HG03060 (cell line): ENCODE results near the gene PDGFRA.

Experiments used
- ATAC-seq: cut with Tn5 transposase; IDR thresholded peaks from one replicate; pipeline ENCODE4 v1.9.1; 2021; ENCODE audit warnings: low read depth, moderate number of reproducible peaks; ENCODE audit not compliant: unreplicated experiment

Gene PDGFRA

DNA sequence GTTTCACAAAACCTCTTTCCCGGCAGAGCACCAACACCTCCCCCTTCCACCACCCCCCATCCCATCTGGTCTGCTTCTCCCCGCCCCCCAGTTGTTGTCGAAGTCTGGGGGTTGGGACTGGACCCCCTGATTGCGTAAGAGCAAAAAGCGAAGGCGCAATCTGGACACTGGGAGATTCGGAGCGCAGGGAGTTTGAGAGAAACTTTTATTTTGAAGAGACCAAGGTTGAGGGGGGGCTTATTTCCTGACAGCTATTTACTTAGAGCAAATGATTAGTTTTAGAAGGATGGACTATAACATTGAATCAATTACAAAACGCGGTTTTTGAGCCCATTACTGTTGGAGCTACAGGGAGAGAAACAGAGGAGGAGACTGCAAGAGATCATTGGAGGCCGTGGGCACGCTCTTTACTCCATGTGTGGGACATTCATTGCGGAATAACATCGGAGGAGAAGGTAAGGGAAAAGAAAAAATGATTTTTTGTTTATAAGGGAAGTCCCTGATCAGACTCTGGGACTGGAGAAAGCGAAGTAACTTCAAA is at the start of gene PDGFRA:
Gene PDGFRA (plus strand): TSS at position 333 of the 541 bp plus-strand sequence. CDS start 29,476 bp downstream, outside the sequence.
- no peak for ATAC-seq

DNA sequence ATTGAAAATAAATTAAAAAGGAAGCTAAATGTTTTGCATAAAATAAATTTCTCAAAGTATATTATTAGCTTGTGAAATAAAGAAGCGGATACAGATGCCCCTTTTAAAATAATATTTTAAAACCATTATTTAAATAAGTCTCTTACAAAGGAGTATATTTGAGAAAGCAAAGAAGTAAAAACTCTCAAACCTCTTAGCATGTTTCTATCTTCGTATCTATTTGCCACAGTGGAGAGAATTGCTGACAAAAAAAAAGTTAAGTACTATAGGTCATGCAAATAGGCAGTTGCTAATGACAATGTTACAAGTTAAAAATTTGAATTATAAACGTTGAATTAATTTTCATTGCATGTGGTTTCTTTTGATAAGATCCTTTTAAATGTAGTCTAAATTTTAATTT is 44.5 kb upstream of the PDGFRA start:
- ATAC-seq = no peak

DNA sequence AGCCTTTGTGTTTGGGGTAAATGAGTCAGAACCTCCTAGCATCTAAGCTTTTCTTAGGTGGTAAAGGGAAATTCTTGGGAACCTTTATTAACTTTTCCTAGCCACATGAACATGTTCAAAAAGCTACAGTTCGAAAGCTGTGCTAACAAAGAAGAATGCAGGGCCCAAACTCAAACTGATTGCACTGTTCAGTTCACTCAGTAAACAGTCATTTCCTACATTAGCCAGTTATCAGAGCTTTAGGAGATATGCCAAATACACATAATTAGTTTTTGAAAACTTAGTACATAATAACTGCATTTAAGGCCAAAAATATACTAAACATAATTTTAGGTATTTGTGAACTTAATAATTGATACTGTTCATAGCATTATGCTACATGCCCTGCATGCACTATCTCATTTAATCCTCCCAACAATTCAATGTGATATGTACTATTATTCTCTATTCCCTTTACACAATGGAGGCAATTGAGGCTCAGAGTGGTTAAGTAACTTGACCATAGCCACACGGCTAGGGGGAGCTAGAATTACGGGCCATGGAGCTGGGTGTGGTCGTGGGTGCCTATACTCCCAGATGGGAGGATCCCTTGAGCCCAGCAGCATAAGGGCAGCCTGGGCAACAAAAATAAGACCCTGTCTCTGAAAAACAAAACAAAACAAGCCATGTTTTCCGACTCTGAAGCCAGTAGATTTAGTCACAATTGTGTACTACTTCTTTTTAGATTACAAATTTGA is 43.9 kb upstream of the PDGFRA start:
- ATAC-seq = no peak

DNA sequence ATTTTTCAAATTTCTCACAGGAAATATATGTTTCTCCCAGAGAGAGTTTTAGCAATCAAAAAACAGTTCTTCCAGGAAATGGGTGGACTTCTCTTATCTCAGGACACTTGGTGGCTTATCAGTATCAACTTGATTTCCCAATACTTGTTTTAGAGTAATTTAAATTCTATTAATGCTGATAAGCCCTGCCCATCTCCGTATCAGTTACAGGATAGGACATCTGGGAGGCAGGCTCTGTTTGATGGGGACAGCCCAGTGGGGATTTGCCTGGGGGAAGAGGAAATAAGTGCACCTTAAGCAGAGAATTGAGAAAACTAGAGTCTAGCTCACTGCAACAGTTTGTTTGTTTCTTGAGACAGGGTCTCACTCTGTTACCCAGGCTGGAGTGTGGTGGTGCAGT is 43.2 kb upstream of the PDGFRA start:
- ATAC-seq = no peak

DNA sequence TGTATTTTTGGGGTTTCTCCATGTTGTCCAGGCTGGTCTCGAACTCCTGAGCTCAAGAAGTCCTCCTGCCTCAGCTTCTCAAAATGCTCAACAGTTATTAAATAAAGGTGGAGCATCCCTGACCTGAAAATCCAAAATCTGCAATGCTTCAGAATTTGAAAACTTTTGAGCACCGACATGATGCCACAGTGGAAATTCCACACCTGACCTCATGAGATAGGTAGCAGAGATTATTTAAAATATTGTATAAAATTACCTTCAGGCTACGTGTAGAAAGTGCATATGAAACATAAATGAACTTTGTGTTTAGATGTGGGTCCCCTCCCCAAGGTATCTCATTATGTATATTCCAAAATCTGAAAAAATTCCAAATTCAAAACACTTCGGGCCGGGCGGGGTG is 42.7 kb upstream of the PDGFRA start:
- ATAC-seq = no peak

DNA sequence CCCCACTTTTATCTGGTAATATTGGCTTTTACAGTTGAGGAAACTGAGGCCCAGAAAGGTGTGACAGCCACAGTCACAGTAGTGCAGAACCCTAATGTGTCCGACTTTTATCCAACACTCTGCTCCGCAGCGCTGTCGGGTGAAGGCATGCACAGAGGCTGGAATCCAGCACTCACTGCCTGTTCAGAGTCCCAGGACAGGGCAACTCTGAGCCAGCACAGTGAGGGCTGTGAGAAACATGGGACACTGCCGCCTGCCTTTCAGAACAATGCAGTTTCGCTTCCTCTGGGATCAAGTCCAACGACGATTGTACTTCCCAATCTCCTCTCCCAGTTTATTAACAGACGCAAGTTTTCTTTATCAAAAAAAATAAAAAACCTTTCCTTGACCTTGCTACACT is 41.9 kb upstream of the PDGFRA start:
- no peak for ATAC-seq

DNA sequence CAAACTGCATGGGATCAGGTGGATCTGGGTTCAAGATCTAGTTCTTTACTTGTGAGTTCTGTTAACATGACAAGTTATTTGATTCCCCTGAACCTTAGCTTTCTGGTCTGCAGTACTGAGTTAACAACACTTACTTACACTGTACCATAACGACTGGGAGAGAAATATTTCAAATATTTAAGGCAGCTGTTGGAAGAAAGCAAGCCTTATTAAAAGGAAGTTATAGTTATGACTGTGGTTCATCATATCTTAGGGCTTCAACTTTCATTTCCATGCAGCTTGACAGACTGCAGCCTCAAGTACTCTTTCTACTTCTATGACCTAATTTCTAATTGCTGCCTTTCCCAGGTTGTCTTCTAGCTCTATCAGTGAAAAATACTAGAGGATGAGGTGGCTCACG is 40.0 kb upstream of the PDGFRA start:
- ATAC-seq = no peak

DNA sequence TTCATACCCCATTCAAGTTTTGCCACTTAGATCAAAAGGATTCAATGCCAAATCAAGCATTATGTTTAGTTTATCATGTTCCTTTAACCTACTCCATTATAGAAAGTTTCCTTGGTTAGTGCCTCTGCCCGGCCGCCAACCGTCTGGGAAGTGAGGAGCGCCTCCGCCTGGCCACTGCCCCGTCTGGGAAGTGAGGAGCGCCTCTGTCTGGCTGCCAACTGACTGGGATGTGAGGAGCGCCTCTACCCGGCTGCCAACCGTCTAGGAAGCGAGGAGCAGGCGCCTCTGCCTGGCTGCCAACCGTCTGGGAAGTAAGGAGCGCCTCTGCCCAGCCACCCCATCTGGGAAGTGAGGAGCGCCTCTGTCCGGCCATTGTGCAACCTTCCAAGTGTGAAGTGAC is 36.3 kb upstream of the PDGFRA start:
- no peak for ATAC-seq

DNA sequence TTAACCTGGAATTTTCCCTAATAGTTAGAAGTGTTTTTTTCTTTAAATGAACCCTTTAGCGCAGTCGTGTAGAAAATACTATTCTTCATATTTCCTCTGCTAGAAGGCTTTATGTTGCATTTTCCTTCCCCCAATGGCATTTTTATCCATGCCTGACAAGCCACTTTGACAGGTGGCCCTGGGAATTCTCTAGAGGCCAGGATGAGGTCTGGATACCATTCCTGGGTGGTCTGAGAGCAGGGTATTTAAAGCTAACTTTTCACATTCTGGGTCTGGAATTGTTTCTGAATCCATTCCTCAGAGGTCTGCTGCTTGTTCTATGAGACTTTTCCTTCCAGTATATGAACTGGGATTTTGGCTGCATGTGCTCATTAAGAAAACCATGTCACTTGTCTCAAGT is 31.2 kb upstream of the PDGFRA start:
- no peak for ATAC-seq

DNA sequence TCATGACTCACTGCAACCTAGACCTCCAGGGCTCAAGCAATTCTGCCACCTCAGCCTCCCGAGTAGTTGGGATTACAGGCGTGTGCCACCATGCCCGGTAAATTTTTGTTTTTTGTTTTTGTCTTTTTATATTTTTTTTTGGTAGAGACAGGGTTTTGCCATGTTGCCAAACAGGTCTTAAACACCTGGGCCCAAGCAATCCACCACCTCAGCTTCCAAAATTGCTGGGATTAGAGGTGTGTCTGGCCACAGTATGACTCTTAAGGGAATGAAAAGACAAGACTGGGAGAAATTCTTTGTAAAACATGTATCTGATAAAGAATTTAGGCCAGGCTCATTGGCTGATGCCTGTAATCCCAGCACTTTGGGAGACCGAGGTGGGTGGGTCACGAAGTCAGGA is 29.2 kb upstream of the PDGFRA start:
- no peak for ATAC-seq

DNA sequence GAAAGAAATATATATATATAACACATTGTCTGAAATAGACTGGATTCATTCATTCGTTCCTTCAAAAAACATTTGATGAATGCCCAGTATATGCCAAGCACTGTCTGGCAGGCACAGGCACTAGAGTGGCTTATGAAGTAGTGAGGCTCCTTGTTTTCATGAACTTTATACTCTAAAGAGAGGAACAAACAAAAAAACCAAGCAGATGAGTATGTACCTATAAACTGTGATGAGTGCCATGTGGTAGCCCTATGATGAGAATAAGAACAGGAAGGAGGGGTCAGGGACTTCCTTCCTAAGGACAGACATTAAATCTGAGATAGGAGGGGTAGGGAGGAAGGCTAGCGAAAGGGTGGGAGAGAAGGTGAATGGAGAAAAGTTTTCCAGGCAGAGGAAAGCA is 19.5 kb upstream of the PDGFRA start:
- ATAC-seq = no peak

DNA sequence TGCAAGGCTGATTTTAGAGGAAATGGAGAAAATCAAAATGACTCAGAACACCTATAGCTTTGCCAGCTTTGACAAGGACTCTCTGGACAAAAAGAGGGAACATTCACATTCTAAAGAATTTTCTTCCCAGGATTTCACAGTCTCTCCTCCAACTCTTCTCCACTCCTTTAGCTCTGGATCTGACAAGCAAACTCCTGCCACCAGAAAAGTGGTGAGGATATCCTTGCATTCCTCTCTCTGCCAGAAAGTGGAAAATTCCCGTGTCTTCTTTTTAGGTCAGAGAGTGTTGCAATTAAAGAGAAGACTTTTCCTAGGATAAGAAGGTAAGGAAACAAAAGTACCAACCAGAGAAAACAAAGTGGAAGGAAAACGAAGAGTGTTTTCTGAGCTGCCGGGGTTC is 16.1 kb upstream of the PDGFRA start:
- no peak for ATAC-seq

DNA sequence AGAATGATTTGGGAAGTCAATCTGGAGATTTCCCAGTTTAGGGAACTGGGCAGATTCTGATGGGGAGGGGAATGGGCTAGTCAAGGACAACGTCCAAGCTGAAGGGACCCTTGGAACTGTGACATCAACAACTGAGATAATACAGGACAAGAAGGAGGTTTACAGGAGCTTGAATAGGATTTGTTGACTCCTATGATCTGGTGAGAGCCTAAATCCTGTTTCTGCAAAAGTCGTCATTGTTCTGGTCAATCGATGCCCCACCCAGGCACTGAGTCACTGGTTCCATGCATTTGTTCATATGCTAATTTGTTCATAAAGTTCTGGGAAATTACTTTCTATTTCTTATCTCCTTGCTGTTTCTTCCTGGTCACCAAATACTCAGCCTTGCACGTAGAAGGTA is 15.3 kb upstream of the PDGFRA start:
- ATAC-seq = no peak

DNA sequence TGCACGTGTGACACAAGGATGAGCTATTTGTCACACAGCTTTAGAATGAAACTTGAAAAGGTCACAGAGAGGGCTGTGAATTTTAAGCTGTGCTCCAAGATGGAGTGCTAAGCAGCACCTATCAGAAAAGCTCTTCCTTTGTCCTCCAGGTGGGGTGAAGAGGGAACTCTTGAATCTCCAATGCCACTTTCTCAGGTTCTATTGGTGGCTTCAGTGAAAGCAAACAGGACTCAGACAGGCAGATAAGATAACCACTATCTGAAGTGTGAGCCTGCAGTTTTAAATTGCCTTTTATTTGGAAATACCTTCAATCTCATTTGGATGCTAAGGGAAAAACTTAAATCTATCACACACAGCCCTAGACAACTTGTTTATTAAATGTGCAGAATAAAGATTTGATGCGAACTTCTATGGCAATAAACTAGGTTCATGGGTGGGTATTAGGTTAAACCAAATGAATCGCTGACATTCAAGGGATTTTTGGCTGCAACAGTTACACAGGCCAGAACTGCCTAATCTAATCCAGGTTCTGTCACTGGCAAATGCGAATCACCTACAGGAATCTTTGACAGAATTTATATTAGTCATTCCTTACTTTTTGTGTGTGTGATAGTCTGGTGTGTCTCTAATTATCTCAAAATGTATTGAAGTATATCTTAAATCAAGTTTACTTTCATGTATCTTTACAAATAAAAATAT is 13.6 kb upstream of the PDGFRA start:
- ATAC-seq = no peak

DNA sequence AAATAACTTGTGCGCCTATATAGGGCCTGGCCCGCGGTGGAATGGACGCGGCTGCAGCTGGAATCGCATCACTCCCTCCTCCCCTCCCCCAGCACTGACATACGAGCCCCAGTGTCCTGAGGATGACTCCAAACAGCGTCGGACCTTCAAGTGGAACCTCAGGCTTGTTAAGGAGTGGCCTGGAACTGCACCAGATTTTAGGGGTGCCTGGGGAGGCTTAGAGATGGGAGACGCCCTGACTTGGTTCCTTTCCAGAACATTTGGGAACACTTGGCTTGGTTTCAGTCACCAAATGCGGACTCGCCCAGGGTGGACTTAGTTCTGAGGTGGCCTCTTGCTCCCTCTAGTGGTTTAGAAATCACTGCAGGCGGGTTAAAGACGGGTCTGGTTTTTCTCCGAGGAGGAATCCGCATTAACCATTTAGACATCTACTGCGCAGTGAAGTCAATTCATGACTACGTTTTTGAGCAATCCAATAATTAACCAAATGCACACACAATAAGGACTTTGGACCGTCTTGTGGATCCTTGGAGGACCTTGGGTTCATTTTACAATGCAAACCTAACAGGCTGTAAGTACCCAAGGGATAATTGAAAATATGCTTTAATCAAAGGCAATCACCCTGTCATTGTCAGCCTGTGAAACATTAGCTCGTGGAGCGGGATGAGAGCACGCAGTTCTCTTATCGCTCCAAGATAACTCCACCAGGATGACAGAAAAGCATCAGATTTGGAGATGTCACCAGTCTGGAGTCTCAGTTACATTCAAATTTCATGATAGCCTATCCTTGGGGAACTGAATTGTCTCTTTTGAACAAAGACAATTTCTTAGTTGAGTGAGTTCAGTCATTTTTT is 11.2 kb upstream of the PDGFRA start:
- ATAC-seq = no peak

DNA sequence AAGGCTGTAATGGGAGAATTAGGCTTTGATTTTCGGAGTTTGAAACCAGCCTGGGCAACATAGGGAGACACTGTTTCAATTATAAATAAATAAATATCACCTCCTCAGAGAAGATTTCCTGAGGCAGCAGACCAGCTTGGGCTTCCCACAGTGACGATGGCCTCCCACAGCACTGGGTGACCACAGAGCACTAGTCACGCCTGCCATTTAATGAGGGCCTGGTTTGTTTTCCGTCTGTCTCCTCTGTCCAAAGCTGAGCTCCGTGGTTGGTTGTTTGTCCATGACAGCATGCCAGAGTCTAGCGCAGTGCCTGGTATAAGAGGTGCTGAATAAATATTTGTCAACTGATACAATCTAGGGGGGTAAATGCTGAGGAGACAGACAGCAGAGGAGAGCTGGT is 10.4 kb upstream of the PDGFRA start:
- ATAC-seq = no peak

DNA sequence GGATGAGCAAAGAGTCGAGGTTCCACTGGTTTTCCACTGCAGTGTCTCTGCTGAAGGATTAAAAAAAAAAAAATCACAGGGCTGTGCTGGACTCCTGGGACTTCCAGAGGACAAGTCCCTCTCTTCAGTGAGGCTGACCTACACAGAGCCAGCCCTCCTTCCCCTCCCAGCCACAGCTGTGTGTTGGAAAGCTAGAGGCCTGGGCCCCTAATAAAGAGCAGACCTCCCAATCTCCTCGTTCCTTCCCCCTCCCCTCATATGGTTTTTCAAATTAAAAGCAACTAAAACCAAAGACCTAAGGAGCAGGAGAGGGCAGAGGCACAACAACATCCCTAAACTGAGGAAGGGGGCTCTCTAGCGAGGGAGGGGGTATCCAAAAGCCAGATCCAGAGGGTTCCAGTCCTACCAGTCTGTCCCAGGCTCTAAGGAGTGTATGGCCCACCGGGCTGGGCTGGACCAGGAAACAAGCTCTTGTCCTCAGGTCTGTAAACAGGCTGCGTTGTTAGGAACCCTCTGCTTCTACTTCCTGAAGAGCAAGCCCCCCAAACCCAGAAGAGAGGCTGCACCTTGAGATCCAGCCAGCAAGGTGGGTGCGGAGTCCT is 4.0 kb upstream of the PDGFRA start:
- ATAC-seq = no peak

DNA sequence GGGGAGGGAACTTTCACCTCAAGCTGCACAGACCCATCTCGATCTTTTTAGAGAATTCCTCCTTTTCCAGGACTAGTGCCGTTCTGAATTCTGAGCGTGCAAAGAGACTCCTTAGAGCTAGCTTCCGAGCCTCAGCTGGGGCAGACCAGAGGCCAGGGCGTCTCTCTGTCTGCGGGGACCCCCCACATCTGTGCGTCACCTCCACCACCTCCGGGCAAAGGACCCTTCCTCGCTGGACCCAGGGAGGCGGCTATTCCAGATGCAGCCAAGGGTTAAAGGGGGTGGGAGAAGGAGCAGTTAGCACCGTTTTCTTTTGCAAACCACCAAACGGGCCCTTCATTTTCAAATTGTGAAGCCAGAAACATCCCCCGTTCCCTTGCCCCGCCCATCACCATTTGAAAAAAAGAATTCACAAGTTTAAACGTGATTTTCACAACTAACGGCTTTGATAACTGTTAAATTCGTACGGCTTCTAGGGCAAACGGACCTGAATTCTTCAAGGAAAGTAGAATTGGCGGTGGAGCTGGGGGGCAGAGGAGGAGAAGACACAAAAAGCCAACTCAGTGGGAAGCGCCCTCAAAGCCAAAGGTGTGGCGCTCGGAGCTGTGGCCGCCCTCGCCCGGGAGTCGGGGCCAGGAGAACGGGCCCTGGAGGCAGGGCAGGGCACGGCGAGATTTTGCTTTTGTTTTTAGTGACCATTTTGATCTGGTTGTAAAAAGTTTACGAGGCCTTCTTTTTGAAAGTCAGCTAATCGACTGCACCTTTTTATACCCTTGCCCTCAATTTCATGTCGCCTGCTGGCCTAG is 3.3 kb upstream of the PDGFRA start:
- no peak for ATAC-seq

DNA sequence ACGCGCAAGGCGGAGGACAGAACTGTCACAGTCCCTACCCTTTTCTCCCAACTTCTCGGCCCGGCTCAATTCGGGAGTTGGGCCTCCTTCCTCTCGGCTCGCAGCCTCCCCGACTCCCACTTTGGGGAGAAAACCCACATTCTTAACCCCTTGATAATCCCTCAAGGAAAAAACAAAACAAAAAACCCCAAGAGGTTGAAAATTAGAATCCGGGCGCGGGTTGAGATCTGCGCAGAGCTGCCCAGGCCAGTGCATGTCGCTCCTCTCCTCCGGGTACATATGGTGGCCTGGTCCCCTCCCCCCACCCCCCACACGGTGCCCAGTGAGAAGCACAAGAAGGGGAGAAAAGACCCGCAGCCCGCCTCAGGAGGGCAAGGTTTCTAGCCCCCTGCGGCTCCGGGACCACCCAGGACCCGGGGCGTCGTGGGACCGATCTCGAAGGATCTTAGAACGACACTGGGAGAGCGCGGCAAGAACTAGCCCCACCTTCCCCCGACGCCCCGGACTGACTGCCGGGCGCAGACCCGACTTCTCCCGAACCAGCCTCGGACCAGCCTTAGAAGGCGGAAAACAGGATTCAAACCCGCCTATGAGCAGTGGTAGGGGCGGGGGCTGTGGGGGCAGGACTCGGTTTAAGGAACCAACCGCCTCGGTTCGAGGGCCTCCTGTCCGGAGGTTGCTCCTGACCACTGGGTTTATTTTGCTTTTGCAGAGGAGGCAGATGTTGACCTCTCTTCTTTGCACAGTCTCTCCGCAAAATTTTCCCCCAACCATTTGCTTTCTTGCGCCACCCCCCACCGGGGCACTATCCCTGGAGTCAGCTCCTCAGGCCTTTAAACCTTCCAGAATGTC is 2.5 kb upstream of the PDGFRA start:
- no peak for ATAC-seq
